Superior temporal gyrus (tissue), 1 donor: Measurements from ENCODE around the gene CTNNA2.
A peak's percentile ranks its signal among the peaks of the same experiment; 100 is the strongest.

Experiments
- DNase-seq: peaks from one replicate; pipeline ENCODE4 v3.0.0-alpha.2; 2016; ENCODE audit errors: extremely low spot score

CTNNA2 gene

DNA sequence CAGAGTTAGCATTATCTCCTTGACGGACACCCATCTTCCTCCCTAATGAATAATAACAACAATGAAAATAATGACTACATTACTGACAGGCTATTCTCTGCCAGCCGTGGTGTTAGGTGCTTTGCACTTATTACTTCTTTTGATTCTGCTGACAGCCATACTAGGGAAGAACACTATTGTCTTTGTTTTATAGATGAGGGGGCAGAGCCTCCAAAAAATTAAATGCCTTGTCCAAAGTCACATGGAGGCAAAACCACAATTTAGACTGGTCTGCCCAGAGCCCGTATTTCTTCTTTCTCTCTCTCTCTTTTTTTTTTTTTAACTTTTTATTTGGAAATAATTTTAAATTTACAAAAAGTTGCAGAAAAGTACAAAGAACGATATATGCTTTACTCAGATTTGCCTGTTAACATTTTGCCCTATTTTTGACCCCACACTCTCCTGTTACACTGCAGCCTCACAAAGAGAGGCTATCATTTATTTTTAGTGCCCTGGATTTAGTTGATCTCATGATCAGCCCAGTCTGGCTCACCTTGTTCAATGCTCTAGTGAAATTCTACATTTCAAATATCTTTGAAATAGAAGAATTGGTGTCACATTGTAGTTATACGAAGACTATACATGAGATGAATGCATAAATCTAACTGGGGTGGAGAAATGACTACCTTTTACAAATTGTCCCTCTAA lies 422.3 kb downstream of the CTNNA2 start:
- DNase-seq, result no peak

DNA sequence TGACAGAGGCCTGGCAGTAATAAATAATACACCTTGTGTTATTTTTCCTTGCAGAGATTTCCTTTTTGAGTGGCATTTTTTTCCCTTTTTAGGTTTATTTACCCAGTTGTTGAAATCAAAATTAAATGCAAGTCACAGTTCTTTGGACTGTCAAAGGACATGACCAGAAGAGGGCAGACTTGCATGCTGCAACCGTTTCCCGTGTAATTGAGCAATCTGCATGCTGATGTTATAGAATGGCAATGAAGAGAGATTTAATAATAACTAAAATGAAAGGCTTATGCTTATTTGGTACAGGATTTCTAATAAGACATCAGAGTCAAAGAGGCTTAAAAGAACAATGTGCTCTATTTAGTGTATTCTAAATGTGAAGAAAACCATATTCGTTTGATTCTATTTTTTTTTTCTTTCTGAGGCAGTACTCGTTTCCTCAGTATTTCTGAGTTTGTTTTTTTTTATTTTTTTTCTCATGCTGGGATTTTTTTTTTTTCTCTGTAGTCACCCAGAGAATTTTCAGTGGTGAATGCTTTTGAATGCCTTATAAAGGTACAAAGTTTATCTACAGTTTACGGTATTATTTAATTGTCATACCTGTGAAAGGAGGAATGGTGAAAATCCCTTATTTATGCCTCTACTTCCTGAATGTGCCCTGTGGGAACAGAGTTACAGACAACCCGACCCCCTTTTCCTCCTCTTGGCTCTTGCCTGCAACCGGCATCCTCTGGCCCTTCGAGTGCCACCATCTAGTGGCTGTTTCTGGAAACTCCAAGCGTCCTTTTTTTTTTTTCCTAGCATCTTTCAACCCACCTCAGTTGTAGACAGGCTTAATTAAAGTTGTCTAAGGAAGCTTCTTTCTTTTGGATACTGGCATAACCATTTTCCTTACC lies 423.2 kb downstream of the CTNNA2 start:
- peak; percentile 93 for DNase-seq

DNA sequence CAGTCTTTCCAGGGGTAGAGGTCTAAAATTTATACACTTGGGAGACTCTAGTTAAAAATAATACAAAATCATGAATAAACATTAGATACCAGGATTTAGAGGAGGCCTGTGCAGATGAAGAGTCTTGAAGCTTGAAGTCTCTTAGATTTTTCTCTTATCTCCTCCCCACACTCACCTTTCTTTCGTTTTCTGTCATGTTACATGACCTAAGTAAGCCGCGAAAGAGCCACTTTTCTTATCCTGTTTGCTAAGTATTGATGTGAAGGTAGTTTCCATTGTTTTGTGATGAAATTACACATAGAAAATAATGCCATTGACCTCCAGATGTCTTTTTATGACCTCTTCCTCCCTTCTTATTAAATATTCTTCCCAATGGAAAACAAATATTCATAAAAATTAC lies 423.9 kb downstream of the CTNNA2 start:
- DNase-seq, result no peak

DNA sequence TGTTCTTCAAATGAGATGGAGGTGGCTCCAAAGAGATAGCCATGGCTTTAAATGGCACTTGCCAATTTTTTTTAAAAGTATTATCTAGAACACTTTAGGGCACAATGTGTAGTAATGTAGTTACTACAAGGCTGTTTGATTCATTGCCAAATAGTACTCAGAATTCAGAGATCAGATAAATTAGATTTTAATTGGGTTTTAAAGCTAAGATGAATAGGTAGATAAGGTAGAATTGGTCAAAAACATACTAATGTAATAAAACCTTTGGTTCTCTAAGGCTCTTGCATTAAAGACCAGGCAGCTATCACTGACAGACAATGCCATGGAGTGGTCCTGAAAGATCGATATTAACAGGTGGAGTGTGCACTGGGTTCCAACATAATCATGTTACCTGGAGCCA lies 425.8 kb downstream of the CTNNA2 start:
- no peak for DNase-seq

DNA sequence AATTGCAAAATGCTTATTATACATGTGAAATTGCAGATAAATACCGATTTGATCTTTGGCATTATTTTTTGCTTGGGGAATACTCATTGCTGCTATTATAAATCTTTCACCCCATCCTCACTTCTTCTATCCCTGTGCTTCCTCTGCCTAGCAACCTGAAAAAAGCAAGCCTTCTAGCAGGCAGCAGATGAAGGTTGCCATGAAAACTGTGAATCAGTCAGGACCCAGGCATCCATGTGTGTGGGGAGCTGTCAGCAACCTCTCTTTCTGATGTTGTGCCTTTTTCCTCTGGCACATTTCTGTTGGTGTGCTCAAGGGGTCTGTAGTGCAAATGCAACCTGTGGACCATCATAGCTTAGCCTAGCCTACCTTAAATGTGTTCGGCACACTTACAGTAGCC lies 427.5 kb downstream of the CTNNA2 start:
- DNase-seq, result no peak

DNA sequence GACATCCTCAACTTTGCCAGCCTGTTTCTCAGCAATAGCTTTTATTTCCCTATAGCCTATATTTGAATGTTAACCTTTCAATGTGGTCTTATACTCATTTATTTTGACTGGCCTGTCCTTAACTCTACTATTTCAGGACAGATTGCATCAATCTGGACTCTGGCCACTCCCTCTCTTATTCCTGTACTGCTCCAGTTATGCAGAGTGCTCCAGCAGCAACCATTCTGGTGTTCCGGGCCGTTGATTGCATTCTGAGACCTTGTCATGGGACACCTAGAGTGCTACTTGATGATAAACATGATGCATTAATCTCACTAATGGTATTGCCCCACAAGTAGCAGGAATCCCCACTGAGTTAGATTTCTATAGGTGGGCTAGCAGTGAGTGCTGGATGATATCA lies 428.3 kb downstream of the CTNNA2 start:
- DNase-seq, result no peak

DNA sequence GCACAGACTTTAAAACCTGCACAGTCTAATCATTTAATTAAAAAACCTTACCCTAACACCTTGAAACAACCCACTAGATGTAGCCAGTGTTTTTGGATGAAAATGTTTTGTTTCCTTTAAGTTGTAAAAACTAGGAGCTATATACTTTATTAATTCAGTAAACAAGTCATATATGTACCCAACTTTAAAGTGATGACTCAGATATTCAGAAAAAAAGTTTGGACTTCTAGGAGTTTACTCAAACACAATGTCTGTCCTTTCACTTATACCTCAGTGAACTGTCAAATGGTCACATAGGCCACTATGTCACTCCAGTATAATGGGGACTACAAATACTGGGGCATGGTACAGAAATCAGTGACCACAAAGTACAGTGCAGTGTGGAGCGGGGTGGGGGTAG lies 431.4 kb downstream of the CTNNA2 start:
- DNase-seq, result no peak

DNA sequence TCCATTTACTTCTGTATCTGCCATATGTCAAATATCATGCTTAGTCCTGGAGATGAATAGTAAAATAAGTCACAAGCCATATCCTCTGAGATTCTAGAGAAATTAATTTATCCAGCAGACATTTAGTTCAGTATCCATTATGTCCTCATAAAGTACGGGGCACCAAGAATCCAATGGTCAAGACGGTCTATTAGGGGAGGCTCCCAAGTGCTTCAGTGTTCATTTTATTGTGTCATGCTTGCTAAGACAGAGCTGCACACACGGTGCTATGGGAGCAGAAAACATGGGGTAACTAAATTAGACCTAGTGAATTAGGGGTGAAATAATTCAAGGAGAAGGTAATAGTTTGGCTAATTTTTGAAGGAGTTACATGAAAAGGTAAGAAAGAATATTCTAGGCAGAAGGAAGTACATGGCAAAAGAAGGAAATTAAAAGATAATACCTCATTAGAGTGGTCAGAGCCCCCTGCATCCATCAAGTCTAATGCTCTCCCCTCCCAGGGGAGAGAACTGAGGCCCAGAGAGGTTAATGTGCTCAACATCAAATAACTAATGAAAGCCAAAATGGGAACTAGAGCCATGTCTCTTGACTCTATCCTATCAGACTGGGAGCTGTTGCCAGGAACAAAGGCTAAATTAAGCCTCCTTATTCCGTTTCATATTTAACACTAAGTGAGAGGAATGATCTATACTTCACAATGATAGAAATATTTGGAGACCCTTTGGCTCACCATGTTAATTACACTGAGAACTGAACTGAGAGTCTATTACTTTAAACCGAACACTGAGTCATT lies 433.0 kb downstream of the CTNNA2 start:
- no peak for DNase-seq

DNA sequence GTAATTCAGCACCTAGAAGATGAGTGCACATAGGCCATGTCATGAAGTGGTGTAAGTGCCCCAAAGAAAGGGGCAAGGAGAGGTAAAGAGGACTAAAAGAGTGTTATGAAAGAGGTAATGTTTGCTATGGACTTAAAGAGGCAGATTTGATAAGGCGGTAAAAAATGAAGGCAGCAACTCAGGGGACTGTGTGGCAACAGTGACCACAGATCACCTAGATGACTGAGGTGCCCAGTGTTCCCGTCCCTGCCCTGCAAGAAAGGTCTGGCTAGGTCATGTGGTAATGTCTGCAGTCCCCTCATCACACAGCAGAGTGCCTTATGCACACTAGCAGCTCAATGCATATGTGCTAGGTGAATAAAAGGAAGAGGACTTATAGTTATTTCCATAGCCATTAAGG lies 434.9 kb downstream of the CTNNA2 start:
- DNase-seq, result no peak

DNA sequence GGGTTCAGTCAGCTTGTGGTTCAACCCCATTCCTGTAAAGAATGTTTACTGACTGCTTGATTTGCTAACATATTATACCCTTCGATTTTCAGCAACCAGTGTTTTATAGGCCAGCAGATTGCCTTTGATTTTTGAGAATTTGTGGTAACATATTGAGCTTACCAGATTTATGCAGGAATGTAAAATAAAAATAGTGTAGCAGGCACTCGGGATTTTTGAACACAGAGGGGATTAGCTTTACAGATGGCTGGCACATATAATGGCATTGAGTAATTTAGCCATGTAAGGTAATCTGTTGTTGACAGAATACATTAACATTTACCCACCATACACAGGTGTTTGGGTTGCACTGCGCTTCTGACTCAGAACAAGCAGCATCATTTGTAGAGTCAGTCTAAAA lies 437.7 kb downstream of the CTNNA2 start:
- DNase-seq, result no peak

DNA sequence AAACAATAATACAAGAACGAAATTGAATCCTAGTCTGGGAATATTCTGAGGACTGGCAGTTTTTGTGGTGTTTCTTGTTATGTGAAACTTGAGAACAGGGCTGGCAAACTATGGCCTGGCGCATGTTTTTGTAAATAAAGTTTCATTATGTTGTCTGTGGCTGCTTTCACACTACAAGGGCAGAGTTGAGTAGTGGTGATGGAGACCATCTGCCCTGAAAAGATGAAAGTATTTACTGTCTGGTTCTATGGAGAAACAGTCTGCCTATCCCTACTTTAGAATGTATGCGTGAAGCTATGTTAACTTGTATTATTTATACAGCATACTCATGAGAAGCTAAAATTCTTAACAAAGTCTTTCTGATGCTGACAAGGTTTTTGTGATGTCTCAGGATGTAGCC lies 439.8 kb downstream of the CTNNA2 start:
- DNase-seq, result no peak

DNA sequence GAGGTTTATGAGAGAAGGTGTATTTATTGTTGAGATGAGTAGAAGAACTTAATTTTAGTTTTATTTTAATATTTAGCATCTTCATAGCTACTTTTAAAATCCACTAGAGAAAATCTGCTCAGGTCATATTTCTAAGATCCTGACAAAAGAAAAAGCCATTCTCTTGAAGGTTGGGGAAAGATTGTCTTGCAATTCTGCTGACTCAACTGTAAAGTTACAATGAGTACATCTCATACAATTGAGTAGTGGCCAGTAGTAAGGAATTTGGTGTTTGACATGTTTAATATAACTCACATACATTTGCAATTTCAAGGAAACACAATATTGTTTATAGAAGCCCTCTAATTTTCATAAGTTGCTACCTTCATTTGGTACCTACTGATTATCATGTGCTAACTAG lies 447.2 kb downstream of the CTNNA2 start:
- DNase-seq, result no peak

DNA sequence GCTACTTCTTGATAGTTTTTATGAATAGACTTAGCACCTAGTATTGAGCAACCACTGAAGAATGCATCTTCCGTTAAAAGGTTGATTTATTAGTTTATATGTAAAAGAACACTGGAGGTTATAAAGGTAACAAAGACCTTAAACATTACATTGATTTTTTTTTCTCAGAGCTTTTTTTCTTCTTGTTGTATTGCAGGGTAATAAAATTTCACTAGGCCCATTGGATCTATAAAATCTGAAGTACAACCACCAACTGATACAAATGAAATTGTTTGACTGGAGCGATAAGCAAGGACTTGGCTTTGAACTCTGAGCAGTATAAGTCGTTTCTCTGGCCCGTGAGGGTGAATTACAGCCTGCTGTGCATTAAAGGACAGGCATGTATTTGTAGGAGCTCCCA lies 447.7 kb downstream of the CTNNA2 start:
- no peak for DNase-seq

DNA sequence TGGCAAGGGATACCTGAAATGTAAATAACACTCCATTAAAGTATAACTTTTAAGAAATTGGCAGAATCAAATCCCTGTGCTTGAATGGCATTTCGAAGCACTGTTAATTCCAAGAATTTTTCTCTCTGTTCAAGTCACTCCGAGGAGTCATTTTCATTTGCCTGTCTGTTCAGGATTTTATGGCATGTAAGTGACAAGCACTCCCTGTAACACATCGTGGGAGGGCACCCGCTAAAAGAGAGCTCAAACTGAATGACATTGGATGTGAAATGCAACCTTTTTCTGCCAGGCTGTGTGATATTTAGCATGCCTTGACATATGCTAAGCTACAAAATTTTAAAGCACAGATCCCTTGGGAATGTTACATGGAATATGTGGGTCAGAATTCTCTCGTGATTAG lies 452.1 kb downstream of the CTNNA2 start:
- no peak for DNase-seq

DNA sequence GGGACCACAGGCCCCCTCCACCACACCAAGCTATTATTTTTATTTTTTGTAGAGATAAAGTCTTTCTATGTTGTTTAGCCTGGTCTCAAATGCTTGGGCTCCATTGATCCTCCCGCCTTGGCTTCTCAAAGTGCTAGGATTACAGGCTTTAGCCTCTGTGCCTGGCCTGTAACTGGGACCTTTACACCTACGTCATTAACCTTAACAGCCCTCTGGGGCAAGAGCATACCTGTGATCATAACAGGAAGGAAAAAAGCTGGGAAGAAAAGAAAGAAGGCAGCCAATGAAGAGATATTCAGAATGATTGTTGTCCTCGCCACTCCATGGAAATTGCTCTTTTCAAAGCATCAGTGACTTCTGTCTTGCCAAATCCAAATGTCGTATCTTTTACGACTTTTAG lies 453.5 kb downstream of the CTNNA2 start:
- DNase-seq, result no peak

DNA sequence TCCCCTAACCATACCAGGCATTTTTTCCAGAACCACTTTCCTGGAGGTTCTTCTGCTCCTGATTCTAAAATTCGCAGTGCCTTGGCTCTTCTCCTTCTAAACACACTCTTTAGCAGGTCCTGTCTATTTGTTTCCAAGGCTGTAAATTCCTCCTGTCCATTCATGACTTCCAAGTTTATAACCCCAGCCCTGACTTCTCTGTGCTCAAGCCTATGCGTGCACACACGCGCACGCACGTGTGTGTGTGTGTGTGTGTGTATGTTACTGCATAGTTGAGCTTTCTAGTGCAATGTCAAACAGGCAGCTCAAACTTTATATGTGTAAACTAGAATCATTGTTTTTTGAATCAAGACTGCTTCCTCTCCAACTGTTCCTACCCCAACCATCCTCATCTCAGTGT lies 454.0 kb downstream of the CTNNA2 start:
- no peak for DNase-seq

DNA sequence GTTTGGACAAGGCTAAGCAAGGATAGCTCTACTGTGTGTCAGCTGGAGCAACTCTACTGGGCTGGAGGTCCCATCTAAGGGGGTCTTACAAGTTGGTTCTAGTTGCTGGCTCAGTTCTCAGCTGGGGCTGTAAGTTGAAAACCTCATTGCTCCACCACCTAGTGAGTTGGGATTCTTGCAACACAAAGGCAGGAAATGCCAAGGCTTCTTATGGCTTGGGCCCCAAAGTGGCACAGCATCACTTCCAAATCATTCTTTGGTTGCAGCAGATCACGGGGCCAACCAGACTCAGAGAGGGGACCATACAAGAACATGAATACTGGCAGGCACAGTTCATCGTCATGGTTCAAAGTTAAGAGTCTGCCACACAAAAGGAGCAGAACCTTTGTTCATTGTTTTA lies 459.0 kb downstream of the CTNNA2 start:
- no peak for DNase-seq

DNA sequence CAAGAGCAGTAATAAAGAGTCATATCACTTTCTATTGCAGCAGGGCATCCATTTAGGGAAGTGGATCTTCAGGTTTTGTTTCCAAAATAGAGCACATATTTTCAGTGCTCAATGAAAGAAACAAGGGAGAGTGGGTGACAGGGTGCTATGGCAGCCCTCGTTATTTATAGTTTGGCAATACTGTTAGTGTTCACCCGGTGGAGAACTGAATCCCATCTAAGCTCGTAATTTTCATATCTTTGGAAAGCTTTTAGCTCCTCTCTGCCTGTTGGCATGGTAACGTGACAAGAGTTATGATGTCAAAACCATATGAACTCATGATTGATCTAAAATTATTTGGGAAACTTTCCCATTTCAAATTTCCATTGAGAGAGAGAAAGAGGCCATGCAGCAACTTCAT lies 459.8 kb downstream of the CTNNA2 start:
- DNase-seq, result peak; percentile 62

DNA sequence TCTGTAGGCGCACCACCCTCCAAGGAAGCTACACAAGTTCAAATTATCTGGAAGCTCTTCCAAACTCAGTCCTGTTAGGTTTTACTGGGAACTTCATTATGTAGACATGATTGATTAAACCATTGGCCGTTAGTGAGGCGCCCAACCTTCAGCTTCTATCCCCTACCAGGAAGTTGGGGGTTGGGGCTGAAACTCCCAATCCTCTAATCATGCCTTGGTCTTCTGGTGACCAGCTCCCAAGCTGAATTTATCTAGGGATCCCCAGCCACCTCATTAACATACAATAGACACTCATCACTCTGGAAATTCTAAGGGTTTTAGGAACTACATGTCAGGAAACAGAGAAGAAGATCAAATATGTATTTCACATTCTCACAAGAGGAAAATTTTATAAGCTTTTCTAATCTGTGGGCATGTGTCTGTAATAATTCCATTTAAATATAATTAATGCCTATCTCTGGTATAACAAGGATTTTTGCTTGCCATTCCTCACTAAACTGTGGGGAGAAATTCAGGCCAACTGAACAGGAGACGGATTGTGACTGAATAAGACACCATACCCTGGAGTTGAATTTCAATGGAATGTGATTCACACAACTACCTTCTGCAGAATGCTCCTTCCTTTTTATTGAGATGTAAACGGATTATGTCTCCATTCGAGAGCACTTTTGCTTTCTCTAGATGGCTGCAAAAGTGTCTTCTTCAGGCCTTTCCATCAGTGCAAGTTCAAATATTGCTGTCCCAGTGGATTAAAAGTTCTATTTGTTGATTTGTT lies 463.1 kb downstream of the CTNNA2 start:
- DNase-seq, result no peak

DNA sequence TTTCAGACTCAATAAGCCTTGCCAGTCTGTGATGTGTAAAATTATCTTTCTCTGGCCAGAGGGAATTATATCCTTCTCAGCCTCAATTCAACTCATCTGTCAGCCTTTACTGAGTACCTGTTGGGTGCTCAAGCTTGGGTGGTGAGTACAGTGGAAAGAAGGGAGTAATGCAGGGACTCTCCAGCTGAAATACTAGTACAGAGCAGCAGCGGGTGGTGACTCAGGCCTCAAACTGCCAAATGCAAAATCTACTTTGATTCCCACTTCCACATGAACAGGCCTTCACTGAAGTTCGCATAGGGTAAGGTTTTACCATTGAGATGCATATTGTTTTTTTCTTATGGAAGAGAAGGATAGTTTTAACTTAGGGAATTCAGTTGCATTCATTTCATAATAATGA lies 464.9 kb downstream of the CTNNA2 start:
- no peak for DNase-seq

DNA sequence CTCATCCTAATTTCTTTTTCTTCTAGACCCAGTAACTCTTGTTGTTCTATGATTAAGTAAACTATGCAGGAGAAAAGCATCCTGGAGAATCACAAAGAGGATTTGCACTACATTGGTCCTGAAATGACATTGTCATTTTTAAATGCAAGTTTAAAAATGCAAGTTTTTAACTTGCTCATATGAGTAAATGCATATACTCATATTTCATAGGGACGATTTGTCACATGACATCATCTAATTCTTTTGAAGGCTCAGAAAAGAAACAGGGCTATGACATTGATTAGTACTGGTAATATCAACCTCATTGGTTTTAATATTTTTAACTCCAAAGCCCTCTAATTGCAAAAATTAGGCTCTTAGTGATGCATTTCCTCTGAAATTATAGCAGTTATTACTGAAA lies 467.3 kb downstream of the CTNNA2 start:
- peak; percentile 53 for DNase-seq

DNA sequence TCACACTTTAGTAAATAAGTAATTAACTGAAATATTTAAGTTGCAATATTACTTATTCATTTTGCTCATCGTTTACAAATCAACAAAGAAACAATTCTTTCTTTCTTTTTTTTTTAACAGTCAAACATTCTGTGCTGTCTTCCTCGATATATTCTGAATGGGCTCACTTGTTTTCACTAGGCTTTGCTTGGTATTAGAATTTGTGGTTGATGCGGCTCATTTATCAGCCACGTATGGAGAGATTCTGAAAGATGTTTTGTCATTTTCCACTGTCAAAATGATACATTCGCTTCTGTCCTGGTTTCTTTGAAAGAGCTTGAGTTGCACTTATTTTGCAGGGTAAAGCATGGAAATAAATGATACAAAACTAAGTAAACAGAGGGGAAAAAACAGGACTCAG lies 468.0 kb downstream of the CTNNA2 start:
- DNase-seq, result peak; percentile 78
